Natural killer cell (primary cell): ENCODE measurements around the gene FAM32A. TPM values are rescaled to one million over a fixed set of nuclear protein-coding genes. Genes with fewer than 3 reads are reported as not detected.
A peak's percentile ranks its signal among the peaks of the same experiment; 100 is the strongest.

Experiments used
- ATAC-seq, 3 donors: fragments of 150-1000 bp in 2 of 3; fragments of 200-7000 bp in 1 of 3; cut with Tn5 transposase; 1 replicate in 1 of 3; 2 replicates in 2 of 3; pipeline ENCODE4 v1.10.0; 2021; ENCODE audit warnings: mild to moderate bottlenecking in 2 of 3, moderate library complexity in 2 of 3
- DNase-seq, 2 donors: peaks; one replicate each; pipeline versions ENCODE4 v3.0.0 to v3.0.0-alpha.2; 2013 to 2021; ENCODE audit warnings: mixed read lengths in 1 of 2
- H3K27ac ChIP-seq: one replicate; pipeline ENCODE4 v1.5.1; 2013; ENCODE audit warnings: mild to moderate bottlenecking, low read length
- H3K27me3 ChIP-seq: one replicate; pipeline ENCODE4 v1.6.1; 2013; ENCODE audit warnings: low read length; ENCODE audit not compliant: control insufficient read depth, insufficient read depth
- H3K36me3 ChIP-seq: one replicate; pipeline ENCODE4 v1.6.1; 2013; ENCODE audit warnings: low read length; ENCODE audit not compliant: control insufficient read depth, insufficient read depth
- H3K4me1 ChIP-seq: one replicate; pipeline ENCODE4 v1.6.1; 2013; ENCODE audit warnings: low read length; ENCODE audit not compliant: control insufficient read depth, insufficient read depth
- H3K4me3 ChIP-seq: one replicate; pipeline ENCODE4 v1.5.1; 2013; ENCODE audit warnings: low read length
- H3K9me3 ChIP-seq: one replicate; pipeline ENCODE4 v1.6.1; 2013; ENCODE audit warnings: low read length; ENCODE audit not compliant: control insufficient read depth, insufficient read depth
- H3K27ac Mint-ChIP-seq, 2 donors: one replicate each; pipeline ENCODE4 v1.8.0; 2022; ENCODE audit warnings: mild to moderate bottlenecking in 2 of 2, mixed read lengths in 2 of 2, moderate library complexity in 1 of 2
- H3K27me3 Mint-ChIP-seq, 2 donors: one replicate each; pipeline ENCODE4 v1.8.0; 2022; ENCODE audit warnings: low read depth in 2 of 2, mixed read lengths in 2 of 2
- H3K36me3 Mint-ChIP-seq: one replicate; pipeline ENCODE4 v1.8.0; 2022; ENCODE audit warnings: mixed read lengths
- H3K4me1 Mint-ChIP-seq, 2 donors: one replicate each; pipeline ENCODE4 v1.8.0; 2022; ENCODE audit warnings: mixed read lengths in 2 of 2
- H3K4me3 Mint-ChIP-seq: one replicate; pipeline ENCODE4 v1.8.0; 2022; ENCODE audit warnings: mild to moderate bottlenecking, moderate library complexity, mixed read lengths
- H3K9me3 Mint-ChIP-seq, 2 donors: one replicate each; pipeline ENCODE4 v1.8.0; 2022; ENCODE audit warnings: mixed read lengths in 2 of 2
- CTCF ChIP-seq: fragments of 200-600 bp; IDR thresholded peaks from one replicate; pipeline ENCODE4 v1.8.0; 2022; ENCODE audit warnings: antibody characterized with exemption
- WGBS: methylation state at CpG from one replicate; pipeline ENCODE4 v1.1.7; 2013; ENCODE audit warnings: missing lambda C conversion rate; ENCODE audit not compliant: insufficient coverage; 5-methylcytosine and 5-hydroxymethylcytosine counted together
- intact Hi-C: fragments of 100-400 bp; cut with micrococcal nuclease; formaldehyde crosslinking; loops from one replicate; pipeline ENCODE4 v1.14.2; 2022
- total RNA-seq, 4 donors: library from RNA; stranded (reverse); fragments of 120-200 nt in 1 of 4; gene quantifications; one replicate each; pipeline versions ENCODE4 v1.2.3 to v1.2.4, GENCODE V29; 2013 to 2022

The FAM32A gene
- total RNA-seq, 3 donors from 2014 or later (not counting 1 experiment from before 2014, with no cell fraction given): 46.3 to 69.3 (median 63.3) TPM

GRCh38 chr19:16197188-16197621 lies 12.0 kb downstream of the FAM32A start:
- Histone ChIP-seq H3K36me3 (peaks cover 8% of the 10 kb centered on the region), H3K27ac (peak overlapping the region; percentile 78), H3K4me1 (peaks cover 31% of the 10 kb centered on the region), H3K27me3 (no peaks in the 10 kb centered on the region), H3K4me3 (peak overlapping the region; percentile 97), H3K9me3 (no peaks in the 10 kb centered on the region)
- TF ChIP-seq CTCF: no peak
- Mint-ChIP-seq H3K4me1 (peaks cover 24 to 45% of the 10 kb centered on the region in 2 donors), H3K27ac (peak overlapping the region; percentile 95 to 97), H3K4me3 (peak overlapping the region; percentile 87), H3K36me3 (no peaks in the 10 kb centered on the region), H3K9me3 (no peaks in the 10 kb centered on the region), H3K27me3 (no peaks in the 10 kb centered on the region)
- DNase-seq (no peak), ATAC-seq (no peak)
- intact Hi-C loops: loop anchor here (1.0 kb wide), 1 partner anchor 12 kb away; the partner anchor contains the start of gene FAM32A
- WGBS: 13% methylated on average over 1 of the region's 2 CpGs

GRCh38 chr19:16197622-16198369 lies 12.6 kb downstream of the FAM32A start, which contains the start of gene AP1M1:
AP1M1 (plus strand) TSS chr19:16197911; CDS start chr19:16198027, 116 bp downstream.
- Histone ChIP-seq H3K4me3 (peak within 1 kb of the TSS; percentile 97), H3K36me3 (peaks cover 12% of the 10 kb centered on the region), H3K4me1 (peaks cover 31% of the 10 kb centered on the region), H3K27me3 (no peaks in the 10 kb centered on the region), H3K9me3 (no peaks in the 10 kb centered on the region), H3K27ac (peak within 1 kb of the TSS; percentile 78)
- Mint-ChIP-seq H3K27ac (peak within 1 kb of the TSS; percentile 95 to 97), H3K27me3 (no peaks in the 10 kb centered on the region), H3K36me3 (no peaks in the 10 kb centered on the region), H3K9me3 (no peaks in the 10 kb centered on the region), H3K4me3 (peak within 1 kb of the TSS; percentile 87), H3K4me1 (peaks cover 24 to 48% of the 10 kb centered on the region in 2 donors)
- intact Hi-C loops: loop anchor here (1.0 kb wide), 1 partner anchor 12 kb away; the partner anchor contains the start of gene FAM32A
- under 1% methylated on average over 65 of the region's 65 CpGs for WGBS
- TF ChIP-seq CTCF: no peak
- peak; percentile 99 for DNase-seq
- peak; percentile 89 to 93 (median 92) for ATAC-seq

- ATAC-seq: no peak
- Histone ChIP-seq H3K4me3 (peak overlapping the region; percentile 97), H3K36me3 (peaks cover 15% of the 10 kb centered on the region), H3K27me3 (no peaks in the 10 kb centered on the region), H3K9me3 (no peaks in the 10 kb centered on the region), H3K27ac (peak overlapping the region; percentile 78), H3K4me1 (peaks cover 31% of the 10 kb centered on the region)
- H3K27me3 Mint-ChIP-seq: no peaks in the 10 kb centered on the region
- peaks cover 24 to 53% of the 10 kb centered on the region in 2 donors for H3K4me1 Mint-ChIP-seq
- peak overlapping the region in 1 of 2 donors; percentile 97 for H3K27ac Mint-ChIP-seq
- no peak for TF ChIP-seq CTCF
- no peaks in the 10 kb centered on the region for H3K9me3 Mint-ChIP-seq
- no peaks in the 10 kb centered on the region for H3K36me3 Mint-ChIP-seq
- WGBS: 2% methylated on average over 18 of the region's 18 CpGs
- intact Hi-C loops: no loop called here
- H3K4me3 Mint-ChIP-seq: peak overlapping the region; percentile 69
- no peak for DNase-seq
Measured at GRCh38 chr19:16198370-16198651, 13.1 kb downstream of the FAM32A start.
